GM19452 (cell line): ENCODE results near the gene ZNF48.

Experiments
- ATAC-seq: cut with Tn5 transposase; IDR thresholded peaks from one replicate; pipeline ENCODE4 v1.9.1; 2021; ENCODE audit not compliant: unreplicated experiment

ZNF48 gene

DNA sequence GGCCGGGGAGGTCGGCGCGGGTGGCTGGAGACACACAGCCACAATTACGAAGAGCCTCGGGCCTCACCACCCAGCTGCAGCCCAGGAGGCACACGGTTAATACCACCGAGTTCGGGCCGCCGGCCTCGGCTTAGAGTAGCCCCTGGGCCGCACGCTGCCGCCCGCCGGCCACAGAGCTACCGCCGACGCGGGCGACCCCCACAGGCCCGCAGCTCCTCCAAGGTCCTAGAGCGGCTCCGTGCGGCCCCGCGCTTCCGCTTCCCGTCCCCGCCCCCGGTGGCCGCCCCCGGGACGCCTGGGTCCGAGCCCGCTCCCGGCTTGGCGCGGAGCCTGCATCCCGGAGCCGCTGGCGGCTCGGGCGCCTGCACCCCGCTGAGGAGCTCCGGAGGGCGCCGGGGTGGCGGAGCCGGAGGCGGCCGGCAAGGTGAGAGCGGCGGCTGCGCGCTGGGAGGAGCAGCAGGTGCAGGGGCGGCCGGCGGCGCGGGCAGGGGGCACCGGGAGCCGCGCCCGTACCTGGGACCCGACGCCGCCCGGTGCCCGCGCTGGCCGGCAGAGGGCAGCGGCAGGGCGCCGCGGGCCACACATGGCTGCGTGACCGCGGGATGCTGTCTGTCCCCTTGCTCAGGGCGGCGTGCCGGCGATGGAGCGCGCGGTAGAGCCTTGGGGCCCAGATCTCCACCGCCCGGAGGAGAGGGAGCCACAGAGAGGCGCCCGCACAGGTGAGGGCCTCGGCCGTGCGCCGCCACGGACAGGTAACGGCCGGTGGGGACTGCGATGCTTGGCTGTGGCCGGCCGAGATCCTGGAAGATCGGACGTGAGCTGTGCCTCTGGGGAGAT is at the start of gene ZNF48:
TSS of gene ZNF48 (plus strand) at position 266 of the 837 bp plus-strand sequence. CDS start at position 641, 375 bp downstream.
- ATAC-seq = peak; percentile 68

DNA sequence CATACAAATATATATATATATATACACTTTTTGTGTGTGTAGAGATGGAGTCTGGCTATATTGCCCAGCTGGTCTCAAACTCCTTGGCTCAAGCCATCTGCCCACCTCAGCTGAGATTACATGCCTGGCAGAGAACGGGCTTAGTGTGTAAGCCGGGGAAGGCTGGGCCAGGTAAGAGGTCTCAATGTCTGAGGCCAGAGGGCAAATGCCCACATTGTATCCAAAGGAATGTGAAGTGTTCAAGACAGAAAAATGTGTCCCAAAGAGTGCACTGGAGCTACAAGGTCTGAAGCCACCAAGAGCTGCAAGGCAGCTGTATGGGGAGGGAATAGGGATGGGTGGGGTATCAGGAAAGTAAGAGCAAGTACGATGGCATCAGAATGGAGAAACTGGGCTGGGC is 48.9 kb upstream of the ZNF48 start:
- ATAC-seq = no peak

DNA sequence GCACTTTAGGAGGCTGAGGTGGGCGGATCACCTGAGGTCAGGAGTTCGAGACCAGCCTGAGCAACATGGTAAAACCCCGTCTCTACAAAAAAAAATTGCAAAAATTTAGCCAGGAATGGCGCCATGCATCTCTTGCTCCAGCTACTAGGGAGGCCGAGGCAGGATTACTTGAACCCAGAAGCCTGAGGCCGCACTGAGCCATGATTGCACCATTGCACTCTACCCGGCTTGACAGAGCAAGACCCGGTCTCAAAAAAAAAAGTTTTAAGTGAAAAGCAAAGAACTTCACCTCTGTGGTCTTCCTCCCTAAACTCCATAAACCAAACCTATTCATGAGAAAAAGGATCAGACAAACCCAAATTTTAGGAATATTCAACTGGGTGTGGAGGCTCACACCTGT is 47.1 kb upstream of the ZNF48 start:
- ATAC-seq = no peak

DNA sequence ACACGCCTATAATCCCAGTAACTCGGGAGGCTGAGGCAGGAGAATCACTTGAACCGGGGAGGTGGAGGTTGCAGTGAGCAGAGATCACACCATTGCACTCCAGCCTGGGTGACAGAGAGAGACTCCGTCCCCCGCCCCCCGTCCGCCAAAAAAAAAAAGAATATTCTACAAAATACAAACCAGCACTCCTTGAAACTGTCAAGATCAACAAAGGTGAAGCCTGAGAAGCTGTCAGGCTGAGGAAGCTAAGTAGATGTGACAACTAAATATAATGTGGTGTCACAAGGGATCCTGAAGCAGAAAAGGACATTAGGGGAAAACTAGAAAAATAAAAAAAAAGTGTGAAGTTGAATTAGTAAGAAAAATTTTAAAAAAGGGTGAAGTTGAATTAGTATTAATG is 46.3 kb upstream of the ZNF48 start:
- no peak for ATAC-seq

DNA sequence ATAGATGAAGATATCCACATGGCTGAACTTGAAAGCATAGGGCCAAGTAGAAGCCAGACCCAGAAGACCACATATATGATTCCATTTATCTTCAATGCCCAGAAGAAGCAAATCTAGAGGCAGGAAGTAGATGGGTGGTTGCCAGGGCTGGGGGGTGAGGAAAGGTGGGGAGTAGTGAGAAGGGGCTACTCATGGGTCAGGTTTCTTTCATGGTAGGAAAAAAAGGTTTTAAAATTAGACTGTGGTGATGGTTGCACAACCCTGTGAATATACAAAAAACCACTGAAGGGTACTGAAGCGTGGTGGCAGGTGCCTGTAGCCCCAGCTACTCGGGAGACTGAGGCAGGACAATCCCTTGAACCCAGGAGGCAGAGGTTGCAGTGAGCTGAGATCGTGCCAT is 45.5 kb upstream of the ZNF48 start:
- peak; percentile 37 for ATAC-seq

DNA sequence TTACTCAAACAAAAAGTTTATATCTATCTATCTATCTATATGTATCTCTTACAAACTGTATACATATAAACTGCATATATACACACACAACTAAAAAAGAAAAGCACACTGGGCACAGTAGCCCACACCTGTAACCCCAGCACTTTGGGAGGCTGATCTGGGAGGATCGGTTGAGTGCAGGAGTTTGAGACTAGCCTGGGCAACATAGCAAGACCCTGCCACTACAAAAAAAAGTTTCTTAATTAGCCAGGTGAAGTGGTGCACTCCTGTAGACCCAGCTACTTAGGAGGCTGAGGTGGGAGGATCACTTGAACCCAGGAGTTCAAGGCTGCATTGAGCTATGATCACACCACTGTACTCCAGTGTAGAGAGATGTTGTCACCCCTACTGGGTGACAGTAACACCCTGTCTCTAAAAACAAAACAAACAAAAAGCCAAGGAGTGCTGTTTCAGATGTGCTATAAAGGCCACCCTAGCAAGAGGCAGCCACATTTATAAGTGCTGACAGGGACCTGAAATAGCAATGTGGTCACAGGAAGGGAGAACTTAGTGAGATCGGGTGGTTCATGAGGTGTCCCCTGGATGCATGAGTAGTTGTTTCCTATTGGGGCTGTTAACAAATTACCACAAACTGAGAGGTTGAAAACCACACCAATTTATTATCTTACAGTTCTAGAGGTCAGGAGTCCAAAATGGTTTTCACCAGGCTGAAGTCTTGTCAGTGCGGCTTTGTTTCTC is 44.9 kb upstream of the ZNF48 start:
- ATAC-seq = peak; percentile 64

DNA sequence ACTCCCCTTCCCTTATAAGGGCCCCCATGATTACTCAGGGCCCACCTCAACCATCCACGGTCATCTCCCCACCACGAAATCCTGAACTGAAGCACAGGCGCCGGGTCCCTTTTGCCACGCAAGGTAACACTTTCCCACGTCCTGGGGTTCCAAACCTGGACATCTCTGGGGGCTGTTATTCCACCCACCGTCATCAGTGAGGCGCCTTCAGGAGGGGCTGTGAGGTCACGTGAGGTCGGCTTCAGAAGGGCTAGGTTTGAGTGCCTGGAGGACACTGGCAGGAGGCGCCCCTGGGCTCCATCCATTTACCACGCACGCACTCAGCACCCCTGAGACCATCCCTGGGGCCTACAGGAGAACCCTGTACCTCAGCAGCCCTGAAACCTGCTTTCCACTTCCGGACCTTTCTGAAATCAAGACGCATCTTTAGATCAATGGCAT is 44.2 kb upstream of the ZNF48 start:
- no peak for ATAC-seq

DNA sequence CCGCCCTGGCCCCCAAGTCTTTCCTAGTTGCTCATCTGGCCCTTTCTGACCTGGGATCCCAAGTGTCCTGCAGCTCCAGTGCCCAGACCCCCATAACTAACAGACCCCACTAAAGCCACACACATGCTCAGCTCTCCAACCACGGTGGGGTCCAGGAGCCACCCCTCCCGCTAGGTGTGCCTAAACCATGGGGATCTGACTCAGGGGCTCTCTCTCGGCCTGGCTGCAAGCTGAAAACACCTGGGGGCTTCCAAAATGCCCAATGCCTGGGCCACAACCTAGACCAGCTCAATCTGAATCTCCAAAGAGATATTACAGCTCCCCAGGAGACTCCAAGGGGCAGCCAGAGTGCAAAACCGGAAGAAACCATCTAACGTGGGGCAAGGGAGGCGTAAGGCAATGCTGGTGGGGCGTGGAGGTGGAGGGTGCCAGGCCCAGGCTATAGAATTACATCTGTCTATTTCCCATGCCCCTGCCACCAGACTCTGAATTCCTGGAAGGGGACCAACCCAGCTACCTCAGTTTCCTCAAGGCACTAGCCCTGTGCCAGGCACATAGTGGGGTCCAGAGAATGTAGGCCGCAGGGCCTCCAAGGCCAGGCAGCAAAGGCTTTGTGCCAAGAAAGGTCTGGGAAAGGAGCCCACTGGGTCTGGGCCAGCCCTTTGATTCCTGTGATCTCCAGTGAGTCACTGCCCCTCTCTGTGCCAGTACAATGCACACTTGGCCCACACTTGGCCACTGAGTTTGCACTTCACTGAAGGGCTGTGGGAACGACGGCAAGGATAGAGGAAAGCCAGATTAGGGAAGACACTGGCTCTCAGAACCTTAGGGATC is 43.4 kb upstream of the ZNF48 start:
- ATAC-seq = no peak

DNA sequence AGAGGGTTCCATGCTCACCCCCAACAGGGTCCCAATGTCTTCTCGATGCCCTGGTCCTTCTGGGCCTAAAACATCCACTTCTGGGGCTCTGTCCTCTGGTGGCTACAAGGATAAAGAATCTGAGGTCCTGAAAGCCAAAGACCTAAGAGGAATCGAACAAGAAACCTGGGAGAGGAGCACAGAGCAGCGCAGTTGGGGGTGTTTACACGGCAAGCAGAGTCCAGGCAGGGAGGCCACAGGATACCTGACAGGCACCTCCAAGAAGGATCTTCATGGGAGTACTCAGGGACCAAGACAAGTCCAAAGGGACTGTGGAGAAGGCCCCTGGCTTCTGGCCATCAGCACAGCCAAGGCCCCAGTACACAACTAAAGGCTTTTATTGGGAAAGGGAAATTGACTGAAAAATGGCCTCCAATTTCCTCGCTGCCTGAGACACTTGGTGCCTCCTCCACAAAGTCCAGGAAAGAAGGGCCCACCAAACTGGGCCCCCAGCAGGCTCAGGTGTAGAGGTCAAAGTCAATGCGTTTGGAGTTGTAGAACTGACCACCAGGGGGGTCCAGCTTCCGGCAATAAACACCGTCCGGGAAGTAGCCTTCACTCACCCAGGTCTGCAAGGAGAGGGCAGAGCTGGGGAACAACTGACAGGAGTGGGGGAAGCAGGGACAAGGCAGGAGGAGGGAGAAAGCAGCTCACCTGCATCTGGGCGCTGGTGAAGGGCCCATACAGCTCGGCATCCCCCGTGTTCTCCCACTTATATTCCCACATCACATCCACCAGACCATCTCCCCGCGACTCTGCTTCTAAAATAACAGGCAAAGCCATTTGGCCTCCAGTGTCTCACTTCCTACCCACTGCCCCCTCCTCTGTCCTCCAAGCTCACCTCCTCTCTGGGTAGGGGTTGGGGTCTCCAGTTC is 42.5 kb upstream of the ZNF48 start:
- no peak for ATAC-seq

DNA sequence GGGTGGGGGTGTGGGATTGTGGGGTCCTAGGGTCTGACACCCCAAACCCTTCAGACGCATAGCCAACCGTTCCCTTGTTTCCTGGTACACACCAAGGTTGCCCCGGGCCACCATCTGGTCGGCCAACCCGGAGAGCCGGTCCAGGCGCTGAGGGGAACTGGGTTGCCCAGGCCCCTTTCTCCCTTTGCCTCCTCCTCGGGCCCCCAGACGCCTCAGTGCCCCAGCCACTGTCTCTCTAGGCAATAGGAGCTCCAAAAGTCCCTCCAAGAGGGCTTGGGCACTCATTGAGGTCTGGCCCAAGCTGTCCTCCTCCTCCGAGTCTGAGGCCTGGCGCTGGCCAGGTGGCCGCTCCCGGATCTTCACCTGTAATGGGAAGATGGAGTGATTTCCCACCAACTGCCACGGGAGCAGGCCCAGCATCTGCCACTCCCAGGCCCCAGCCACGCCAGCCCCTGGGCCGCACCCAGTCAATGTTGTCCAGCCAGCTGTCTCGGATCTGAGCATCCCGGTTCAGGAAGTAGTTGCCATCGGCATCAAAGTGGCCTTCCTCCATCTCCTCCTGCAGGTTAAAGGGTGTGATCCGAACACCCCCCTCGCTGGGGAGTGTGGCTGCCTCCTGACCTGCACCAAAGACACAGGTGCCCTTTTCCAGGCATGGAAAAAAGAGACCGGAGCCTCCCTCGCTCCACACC is 41.6 kb upstream of the ZNF48 start:
- ATAC-seq = no peak

DNA sequence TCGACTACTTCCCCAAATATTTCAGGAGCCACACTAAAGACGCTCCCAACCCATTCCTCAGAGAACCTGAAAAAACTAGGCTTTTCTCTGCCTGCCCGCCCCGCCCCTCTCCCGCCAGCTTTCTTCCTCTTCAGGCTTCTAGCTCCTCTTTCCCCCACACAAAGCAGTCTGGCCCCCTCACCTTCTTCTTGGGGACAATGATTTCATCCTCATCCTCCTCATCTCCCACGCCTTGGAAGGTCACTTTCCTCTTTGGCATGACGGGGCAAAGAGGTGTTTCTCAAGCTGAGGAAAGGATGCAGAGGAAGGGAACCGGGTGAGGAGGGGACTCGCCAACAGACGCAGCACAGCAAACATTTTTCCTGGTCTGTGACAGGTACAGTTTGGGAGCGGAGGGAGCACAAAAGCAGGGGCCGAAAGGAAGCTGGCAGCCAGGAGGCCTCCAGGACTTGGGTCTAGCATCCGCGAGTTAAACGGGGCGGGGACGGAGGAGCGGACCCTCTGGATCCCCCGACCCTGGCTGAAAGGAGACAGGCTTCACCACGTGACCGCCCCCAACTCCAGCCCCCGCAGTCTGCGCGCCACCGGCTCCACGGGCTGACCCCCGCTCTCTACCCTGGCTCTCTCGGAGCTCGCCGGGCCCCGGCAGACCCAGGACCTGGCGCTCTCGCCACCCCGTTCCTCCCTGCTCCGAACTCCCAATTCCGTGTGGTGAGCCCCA is 40.6 kb upstream of the ZNF48 start:
- ATAC-seq = peak; percentile 4

DNA sequence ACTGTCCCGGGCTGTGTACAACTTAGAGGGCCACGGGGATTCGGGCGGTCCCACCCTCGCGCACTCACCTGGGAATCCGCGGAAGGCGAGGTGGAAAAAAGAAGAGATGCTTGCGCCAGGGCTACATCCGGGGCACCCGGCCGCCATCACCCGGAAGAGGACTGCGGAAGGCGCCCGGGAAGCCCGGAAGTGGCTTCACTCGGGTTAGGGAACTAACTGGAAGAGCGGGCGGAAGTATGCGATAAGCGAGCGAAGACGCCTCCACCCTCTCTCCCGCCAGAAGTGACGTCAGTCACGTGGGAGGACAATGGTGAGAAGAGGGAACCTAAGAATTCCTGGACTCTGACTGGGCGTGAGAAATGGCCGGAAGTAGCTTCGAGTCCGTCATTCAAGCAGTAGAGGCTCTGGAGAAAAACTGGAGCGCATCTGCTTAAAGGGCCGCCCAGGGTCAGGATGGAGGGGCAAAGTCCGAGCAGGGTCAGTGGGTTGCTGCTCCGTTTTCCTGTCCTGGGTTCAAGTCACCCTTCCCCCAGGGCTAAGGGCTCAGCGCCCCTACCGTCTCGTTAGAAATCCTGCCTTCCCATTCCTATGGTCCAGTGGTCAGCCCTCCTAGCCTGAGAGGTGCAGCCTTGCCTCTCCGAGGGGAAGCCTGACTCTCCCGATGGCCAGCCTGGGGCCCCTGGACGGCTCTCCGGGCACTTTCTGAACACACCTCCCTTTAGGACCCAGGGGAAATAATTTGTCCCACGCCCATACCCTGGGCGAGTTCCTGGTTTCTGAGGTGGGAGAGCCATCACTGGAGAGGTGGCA is 39.9 kb upstream of the ZNF48 start, which contains the start of gene CD2BP2:
TSS of gene CD2BP2 (minus strand) at position 165 of the 810 bp plus-strand sequence. CDS start 627 bp downstream, outside the sequence.
- peak; percentile 52 for ATAC-seq

DNA sequence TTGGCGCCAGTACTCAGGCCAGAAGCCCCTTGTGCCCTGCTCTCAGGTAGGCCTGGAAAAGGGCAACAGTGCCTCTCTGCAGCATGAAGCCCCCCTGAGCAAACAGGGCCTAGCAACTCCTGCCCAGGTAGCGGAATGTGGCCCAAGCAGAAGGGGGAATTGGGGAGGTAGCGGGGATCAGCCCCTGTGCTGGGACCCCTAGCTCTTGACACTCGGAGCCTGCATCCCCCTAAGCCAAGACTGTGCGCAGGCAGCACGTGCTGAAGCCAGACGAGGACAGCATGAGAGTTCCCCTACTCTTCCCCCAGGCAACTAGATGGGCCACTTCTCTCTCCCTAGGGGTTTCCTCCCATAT is 39.3 kb upstream of the ZNF48 start:
- no peak for ATAC-seq

DNA sequence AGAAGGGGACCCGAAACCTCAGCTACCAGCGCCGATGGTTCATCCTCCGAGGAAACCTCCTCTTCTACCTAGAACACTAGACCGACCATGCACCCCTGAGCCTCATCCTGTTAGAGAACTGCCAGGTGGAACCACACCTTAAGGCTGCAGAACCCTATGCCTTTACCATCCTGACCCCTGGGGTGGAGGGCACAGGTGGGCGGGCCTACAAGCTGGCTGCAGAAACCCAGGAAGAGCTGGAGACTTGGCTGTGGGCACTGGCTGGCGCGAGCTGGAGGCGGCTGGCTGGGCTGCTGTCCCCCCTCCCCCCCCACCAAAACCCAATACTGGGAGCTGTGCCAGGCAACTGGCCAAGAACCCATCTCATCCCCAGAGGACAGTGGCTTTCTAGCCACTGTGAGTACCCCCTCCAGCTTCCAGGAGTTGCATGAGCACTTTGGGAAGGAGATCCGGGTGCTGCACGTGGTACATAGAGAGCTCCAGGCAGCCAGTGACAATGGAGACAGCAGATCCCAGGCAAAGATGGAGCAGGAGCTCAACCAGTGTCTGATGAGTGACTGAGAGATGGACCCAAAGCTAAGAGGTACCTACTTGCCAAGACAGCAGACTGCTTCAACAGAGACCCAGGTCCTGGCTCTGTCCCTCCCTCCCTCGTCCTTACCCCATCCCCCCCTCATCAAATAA is 38.7 kb upstream of the ZNF48 start:
- no peak for ATAC-seq

DNA sequence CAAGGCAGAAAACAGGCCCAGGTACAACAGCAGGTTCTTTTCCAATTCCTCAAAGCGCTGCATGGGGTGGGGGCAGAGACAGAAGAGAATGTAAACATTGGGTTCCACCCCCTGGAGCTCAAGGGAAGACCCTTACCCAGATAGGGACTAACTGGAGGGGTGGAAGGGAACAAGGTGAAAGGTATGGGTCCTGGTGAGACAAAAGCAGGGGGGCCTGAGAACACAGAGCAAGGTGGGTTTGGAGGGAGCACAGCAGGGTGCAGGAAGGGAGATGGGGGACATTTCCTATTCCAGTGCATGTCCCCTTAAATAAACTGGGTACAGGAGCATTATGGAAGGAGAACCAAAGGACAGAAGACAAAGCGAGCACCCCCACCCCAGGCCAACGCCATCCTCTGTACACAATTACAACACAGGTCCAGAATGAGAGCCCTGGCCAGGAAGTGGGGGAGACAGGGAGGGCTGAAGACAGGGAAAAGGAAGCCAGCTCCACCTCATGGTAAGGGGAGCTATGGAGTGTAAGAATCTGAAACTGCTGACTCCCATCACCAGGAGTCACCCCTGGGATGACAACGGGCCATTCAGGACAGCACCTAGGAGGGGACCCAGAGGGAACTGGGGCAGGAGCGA is 38.0 kb upstream of the ZNF48 start:
- no peak for ATAC-seq

DNA sequence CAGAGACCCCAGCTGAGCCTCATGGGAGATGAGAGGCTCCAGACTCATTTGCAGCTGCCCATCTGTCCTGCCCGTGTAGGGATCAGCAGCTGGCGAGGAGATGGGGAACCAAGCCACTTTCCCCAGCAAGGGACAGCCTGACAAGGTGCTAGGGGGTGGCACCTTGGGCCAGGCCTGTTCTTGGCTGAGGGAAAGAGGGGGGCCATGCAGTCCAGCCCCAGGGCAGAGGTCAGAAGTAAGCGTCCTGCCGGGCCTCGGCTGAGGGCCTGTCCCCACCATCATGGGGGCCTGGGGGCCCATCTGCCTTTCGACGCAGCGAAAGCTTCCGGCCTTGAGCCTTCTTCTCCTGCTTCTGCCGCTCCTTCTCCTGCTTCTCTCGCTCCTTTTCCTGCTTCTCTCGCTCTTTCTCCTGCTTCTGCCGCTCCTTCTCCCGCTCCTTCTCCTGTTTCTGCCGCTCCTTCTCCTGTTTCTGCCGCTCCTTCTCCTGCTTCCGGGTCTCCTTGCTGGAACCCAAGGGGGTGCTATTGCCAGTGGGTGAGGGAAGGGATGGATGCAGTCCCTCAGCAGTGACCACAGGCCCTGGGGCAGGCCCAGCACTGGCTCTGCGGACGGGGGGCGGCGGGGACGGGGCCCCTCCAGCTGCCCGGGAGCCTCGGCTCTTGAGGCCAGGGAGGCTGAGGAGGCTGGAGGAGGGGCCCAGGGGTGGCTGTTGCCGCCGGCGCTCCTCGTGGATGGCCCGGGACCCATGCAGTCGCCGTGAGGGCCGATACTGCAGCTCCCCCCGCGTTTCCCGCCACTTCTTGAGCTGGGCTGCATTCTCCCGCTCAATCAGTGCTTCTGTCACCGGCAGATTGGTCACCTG is 37.3 kb upstream of the ZNF48 start:
- no peak for ATAC-seq
